Measurements from ENCODE around the gene ACTR3C.
"Not testable (repeated sequence)": the region's sequence is repeated elsewhere in the genome, so short reads cannot be mapped to it uniquely, and the experiment has no call there.

Gene ACTR3C

DNA sequence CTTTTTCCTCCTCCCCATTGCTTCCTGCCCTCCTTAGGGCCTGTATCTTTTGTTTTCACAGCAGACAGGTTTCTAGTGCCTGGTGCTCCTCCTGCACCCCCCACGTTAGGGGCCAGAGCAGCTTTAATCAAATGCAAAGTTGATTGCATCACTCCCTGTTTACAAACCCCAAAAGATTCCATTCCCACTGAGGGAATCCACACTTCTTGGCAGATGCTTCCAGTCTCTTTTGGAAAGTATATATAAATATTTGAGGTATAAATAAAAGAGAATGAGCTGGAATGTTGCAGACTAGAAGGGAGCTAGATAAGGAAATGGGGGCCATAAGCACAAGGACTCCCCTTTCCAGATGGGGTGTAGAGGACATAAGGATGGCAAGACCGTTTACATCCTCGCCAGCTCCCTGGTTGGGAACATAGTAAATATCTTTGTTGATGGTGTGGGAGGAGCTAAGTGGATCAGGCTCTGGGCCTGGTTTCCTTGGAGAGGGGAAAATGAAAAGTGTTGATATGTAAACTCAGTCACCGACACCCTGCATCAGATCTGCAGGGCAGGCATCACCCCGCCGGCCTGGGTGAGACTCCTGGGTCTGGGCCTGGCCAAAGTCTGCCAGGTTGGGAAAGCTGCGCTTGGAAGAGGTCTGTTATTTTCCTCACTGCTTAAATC is 11.9 kb upstream of the ACTR3C start:
- DNase-seq: no peak

DNA sequence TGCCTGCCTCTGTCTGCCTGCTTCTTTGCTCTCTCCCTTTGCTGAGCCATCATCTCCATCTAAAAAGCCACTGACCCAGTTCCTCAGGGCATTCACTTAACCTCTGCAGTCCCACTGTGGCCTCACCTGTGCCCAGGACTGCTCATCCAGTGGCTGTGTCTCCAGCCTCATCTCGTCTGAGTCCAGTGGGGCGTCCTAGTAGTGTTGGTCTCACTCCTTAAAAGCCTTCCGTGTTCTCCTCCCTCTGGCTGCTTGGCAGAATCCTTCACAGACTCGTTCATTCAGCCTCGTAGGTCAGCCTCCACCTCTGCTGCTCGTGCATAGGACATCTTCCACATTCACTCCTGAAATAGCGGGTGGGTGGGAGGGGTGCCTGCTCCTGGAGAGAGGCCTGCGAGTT is 10.8 kb upstream of the ACTR3C start:
- DNase-seq: no peak

DNA sequence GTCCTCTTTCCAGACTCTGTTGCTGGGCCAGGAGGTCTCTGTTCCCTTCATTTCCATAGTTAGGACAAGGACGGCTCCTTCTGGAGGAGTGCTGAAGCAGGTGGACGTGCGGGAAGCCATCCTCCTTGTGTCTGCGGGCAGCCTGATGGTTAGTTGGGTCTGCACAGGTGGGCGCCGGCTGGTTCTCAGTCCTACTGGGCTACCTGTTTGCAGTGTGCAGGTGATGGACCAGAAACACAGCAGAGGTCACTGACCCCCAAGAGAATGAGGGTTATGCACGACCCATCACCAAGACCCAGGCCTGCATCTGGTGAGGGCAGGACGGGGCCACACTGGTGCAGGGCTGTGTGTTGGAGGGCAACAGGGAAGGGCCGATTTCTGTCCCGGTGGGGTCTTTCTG is 10.3 kb upstream of the ACTR3C start:
- no peak for DNase-seq

DNA sequence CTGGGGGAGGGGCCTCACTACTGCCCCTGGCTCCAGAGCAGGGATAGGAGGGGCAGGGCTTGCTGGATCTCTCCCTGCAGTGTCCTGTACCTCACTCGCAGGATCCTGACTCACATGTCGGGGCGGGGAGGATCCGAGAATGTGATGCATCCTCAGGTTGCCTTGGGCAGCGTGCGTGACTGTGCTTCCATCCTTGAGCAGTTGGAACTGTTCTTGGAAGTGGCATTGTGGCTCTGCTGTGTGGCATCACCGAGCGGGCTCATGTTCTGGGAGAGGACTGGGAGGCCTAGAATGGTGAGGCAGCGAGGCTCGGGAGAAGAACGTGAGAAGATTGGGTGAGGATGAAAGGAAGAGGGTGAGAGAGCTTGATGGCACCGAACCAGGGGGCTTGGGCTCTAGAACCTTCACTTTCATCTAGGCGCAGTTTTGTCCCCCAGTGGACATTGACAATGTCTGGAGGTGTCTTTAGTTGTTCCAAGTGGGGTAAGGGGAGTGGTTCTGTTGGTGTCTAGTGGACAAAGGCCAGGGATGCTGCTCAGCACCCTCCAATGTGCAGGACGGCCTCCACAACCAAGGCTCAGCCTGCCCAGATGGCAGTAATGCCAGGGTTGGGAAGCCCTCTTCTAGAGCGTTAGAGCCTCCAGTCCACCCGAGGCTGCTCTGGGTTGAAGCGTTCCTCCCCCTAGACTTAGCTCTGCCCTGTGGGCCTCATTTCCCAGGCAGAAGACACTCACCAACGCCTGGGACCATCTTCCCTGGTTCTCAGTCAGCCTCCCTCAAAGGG is 9.7 kb upstream of the ACTR3C start:
- no peak for DNase-seq

DNA sequence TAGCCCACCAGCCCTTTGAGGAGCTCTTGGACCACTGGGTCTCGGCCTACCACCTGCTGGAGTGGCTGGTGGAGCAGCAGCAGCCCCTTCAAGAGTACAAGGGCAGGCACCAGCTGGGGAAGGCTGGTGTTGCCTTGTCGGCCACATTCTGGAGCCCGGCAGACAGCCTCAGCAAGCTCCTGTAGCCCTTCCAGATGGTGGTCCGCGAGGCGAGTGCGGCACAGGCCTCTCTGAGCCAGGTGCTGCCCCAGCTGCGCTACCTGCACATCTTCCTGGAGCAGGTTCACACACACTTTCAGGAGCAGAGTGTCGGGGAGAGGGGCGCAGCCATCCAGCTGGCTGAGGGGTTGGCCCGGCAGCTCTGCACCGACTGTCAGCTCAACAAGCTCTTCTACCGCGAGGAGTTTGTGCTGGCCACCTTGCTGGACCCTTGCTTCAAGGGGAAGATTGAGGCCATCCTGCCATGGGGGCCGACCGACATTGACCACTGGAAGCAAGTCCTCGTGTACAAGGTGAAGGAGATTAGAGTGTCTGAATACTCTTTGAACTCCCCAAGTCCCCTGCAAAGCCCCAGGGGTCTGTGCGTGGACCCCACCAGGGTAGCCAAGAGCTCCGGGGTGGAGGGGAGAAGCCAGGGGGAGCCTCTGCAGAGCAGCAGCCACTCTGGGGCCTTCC is 7.0 kb upstream of the ACTR3C start:
- no peak for DNase-seq

DNA sequence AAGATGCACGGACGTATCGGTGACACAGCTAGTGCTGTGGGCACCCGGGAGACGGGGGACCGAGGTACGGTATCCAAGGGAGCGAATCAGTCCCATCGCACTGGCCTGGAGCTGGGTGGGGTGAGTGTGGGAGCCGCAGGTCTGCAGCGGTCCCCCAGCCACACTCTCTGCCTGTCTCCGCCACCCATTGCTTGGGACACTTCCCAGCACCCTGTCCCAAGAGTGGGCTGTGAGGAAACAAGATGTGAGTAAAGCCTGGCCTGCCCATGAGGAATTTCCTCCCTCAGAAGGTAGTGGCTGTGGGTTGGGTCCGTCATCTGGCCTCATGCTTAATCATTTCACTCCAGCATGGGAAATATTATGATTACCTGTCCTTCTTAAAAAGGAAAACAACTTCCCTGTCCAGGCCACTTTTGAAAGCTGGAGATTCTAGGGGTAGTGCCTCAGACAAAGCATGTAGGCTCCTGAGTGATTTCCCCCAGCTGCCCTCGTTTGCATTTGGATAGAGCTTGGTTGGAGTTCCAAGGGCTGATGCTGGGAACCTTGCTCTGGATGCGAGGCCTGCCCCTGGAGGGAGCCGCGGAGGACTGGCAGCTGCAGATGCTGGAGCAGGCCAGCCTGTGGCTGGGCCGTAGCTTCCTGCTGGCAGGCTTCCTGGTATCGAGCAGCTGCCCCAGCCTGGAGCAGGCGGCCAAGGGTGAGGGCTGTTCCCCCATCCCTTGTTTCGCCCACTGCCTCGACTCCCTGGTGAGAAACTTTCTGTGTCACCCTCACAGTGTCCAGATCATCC is 6.2 kb upstream of the ACTR3C start:
- DNase-seq: no peak

DNA sequence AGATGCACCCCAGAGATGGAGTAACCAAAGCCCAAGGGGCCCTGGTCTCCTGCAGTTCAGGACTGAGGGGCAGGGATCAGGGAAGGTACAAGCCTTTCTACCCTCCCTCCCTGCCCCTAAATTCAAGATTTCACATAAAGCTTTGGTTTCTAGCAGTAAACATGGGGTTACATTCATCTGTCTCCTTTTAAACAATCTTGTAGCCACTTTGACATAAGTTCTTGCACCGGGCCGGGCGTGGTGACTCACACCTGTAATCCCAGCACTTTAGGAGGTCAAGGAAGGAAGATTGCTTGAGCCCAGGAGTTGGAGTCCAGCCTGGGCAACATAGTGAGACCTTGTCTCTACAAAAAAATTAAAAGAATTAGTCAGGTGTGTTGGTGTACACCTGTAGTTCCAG is 4.0 kb upstream of the ACTR3C start:
- DNase-seq: no peak

DNA sequence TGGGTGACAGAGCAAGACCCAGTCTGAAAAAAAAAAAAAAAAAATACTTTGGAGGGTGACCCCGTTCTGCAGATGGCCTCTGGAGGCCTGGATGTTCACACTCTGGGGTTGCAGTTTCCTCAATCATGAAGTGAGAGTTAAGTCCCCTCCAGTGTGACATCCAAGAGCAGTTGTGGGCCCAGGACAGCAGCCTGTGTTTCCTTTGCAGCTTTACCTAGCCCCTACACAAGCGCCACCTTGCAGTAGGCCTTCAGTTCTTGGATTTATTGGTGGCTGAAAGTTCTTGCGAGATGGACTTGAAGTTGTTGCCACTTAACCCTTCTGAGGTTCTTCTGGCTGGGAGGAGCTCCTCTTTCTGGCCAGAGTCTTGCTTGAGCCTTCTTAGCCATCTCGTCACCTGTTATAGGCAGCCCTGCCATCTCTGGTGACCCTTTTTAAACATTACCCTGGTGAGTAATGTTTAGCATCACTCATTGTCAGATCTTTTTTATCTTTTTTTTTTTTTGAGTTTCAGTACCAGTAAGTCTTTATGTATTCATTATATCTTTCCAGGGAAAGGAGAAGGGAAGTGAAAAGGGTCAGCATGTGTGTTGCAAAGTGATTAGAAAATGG is 3.4 kb upstream of the ACTR3C start:
- DNase-seq: no peak

DNA sequence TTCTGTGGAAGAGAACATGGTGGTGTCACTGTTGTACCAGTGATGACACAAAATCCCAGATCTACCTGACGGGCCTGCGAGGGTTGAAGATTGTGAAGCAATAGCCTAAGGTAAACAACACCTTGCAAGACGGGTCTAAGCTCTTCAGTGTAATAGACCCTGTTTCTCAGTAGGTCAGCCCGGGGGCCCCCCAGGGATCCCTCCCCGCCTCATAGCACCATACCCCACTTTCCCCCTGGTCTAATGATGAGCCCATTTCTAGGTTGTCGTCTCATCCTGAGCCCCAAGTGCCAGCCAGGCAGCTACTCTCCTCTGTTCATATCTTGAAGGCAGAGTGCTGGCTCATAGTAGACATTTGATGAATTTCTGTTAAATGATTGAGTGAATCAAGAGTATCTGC is 2.6 kb upstream of the ACTR3C start:
- DNase-seq: no peak

DNA sequence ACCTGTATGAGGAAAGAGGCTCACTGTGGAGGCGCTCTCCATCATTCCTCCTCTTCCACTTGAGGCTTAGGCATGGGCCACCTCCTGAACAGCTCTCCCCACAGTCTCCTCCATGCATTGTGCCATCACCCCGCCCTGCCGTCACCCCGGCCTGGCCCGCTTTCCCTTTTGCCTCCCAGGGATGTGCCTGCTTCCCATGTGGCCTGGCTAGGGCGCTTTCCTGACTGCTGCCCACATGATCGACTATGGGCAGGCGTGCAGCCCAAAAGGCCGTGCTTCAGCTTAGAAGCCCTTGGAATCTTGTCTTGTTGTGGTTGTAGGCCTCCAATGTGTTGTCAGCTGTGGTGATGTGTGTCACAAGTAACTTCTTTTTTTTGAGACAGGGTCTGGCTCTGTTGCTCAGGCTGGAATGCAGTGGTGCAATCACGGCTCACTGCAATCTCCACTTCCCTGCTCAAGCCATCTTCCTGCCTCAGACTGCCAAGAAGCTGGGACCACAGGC is 1.8 kb upstream of the ACTR3C start:
- DNase-seq: no peak

DNA sequence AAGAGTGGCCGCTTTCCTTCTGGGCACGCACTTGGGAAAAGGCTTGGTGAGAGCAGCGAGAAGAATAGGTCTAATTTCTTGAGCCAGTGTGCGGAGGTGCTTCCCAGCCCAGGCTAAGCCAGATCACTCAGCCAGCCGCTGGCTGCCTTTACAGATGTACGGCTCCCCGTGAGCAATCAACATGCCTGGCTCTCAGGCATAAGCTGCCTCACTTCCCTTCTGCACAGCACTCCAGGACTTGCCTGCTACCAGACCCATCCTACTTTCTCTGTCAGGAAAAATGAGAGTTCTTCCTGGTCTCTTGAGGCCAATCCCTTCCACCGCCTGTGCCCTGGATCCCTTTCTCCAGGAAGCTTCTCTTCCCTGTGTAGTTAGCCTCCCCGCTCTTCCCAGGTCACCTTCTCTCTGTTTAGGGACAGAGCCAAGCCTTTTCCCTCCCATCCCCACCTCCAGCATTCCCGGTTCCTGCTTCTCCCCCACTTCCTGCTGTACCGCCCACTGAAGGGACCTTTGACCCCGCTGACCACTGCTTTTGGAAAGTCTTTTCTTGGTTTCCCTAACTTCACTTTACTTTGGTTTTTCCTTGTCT is 1.1 kb upstream of the ACTR3C start:
- DNase-seq: peak; percentile 6

DNA sequence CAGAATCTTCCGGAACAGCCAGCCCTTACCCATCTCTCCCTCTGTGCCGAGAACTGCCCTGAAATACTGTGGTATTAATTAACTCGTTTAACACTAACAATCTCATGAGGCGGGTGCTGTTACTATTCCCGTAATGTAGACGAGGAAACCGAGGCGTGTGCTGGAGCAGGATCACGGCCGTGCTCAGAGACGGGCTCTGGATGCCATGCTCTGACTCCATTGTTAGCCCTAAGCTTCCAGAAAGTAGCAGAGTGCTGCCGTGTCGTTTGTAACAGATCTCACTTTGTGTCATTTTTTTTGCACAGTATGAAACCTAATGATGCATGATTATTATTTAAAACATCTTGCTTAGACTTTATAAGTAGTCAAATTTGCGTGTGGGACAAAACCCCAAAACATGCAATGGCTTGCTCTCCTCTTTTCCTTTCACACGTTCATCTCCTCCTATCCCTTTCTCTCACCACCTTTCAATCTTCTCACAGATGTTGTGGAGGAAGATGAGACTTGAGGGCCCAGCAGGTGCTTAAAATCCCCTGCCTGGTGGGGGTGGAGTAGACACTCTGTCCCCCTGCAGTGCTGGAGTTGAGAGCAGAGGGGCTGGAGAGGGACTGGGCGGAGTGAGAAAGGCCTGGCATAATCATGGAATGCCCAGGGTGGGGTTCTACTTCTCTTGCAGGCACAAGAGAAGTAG is 482 bp upstream of the ACTR3C start:
- no peak for DNase-seq

DNA sequence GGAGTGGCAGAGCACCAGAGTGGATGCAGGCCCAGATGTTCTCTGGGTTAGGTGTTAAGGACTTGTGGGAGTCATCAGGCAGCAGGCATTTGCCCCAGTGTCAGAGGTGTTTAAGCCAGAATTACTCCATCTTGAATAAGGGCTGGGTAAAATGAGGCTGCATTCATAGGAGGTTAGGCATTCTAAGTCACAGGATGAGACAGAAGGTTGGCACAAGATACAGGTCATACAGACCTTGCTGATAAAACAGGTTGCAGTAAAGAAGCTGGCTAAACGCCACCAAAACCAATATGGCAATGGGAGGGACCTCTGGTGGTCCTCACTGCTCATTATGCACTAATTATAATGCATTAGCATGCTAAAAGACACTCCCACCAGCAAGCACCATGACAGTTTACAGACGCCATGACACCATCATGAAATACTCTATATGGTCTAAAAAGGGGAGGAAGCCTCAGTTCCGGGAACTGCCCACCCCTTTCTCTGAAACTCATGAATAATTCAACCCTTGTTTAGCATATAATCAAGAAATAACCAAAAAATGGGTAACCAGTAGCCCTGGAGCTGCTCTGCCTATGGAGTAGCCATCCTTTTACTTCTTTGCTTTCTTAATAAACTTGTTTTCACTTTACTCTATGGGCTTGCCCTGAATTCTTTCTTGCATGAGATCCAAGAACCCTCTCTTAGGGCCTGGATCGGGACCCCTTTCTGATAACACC is 1.1 kb downstream of the ACTR3C start:
- no peak for DNase-seq

DNA sequence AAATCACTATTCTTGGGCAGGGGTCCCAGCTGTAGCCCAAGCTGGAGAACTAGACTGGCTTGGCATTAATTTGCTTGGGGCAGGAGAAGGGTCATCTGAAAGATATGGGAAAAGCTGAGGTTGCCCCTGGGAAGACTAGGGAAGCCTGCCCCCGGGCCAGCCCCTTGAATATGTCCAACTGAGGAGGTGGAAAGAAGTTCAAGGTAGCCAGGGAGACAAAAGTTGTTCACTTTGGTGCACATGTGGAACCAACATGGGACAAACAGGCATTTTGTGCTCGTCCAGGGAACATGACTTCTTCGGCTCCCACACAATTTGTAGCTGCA is 1.6 kb downstream of the ACTR3C start:
- no peak for DNase-seq

DNA sequence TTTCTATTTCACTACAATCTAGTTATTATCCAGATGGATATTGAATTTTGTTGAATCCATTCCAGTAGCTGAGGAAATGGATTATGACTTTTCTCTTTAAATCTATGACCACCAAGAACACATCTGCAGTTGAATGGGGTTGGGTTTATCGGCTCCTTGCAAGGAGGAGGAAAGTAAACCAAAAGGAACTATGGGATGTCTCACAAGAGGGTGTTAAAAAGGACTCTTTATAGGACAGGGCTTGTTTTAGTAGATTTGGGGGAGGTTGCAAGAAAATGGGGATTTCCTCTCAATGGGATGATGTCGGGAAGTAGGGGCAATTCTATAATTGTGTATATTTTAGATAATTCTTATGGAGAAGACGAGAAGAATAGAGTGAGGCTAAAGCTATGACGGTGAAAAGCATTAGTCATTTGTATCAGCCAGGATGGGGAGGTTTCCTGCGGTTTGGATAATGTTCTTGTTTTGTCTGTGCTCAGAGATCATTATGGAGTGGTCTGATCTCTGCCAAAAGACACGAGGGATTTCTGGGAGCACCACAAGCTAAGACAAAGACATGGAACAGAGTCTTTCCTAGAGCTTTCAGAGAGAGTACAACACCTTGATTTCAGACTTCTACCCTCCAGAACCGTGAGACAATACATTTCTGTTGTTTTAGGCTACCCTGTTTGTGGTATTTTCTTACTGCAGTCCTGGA is 5.4 kb downstream of the ACTR3C start:
- peak; percentile 14 for DNase-seq

DNA sequence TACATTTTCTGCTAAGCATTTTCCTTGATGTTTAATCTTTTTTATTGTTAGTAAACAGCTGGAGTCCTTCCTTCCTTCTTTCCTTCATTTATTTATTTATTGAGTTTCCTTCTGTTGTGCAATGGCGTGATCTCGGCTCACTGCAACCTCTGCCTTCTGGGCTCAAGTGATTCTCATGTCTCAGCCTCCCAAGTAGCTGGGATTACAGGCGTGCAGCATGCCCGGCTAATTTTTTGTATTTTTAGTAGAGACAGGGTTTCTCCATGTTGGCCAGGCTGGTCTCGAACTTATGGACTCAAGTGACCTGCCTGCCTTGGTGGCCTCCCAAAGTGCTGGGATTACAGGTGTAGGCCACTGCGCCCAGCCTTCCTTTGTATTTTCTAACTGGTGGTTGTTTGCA is 6.4 kb downstream of the ACTR3C start:
- not testable (repeated sequence) for DNase-seq

DNA sequence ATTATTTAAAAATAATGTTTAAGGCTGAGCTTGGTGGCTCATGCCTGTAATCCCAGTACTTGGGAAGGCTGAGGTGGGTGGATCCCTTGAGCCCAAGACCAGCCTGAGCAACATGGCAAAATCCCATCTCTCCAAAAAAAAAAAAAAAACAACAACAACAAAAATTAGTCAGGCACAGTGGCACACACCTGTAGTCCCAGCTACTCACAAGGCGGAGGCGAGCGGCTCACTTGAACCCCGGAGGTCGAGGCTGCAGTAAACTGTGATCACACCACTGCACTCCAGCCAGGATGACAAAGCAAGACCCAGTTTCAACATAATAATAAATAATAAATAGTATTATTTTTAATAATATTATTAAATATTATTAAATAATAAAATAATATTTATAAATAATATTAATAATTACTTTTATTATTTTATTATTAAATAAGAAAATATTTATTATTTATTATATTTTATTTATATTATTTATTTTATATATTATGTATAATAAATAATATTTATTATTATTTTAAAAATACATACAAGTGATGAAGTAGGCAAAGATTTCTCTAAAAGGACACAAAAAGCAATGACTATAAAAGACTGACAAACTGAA is 8.6 kb downstream of the ACTR3C start:
- DNase-seq: no peak

DNA sequence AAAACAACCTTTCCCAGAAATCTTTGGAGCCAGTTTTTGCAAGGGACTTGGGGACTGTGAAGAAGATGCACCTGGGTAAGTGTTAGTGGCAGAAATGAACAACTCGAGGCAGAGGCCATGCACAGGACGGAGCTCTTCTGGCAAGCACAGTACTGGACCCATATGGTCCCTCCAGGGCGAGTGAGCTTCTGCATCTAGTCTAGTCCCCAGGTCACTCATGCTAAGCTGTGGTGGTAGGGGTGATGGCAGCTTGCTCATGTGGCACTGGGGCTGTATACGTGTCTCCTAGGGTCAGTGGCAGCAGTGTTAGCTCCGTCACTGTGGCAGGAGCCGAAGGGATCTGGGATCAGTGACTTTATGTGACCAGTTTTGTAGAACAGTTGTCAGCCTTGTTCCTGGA is 9.5 kb downstream of the ACTR3C start:
- no peak for DNase-seq

DNA sequence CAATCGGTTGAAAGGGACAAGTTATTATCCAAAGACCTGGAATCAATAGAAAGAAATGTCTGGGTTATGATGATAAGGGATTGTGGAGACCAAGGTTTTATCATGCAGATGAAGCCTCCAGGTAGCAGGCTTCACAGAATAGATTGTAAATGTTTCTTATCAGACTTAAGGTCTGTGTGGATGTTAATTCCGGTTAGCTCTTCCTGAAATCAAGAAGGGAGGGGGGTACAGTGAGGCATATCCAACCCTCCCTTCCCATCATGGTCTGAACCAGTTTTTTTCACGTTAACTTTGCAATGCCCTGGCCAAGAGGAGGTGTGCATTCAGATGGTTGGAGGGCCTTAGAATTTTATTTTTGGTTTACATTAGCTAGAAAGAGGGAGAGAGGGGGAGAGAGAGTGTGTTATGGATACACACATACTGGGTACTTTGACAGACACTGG is 10.0 kb downstream of the ACTR3C start:
- no peak for DNase-seq

Measured in NCI-H446 treated with DMSO at 0.1 percent for 48 hours (cell line).